Activated T-cell treated with anti-CD3 and anti-CD28 coated beads for 1 hour (primary cell): ENCODE results near the gene GIMD1.

Experiments used
- DNase-seq: peaks from one replicate; pipeline ENCODE4 v3.0.0-alpha.2; 2020; ENCODE audit warnings: low read depth

The GIMD1 gene

DNA sequence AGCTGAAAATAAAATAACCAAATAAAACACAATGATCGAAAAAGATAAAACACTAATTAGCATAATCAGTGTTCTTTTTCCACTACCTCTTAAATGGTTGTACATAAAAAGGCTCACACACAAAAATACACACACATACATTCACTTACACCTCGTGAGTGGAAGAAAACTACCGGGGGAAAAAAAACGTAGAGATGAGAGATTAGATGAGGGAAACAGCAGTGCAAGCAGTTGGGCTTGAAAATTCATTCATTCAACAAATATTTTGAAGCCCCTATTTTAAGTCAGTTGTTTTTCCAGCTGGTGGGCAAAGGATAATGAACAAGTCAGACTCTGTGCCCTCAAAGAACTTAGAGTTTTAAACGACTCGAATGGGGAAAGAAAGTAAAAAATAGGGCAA lies 53.6 kb downstream of the GIMD1 start:
- DNase-seq, result no peak

DNA sequence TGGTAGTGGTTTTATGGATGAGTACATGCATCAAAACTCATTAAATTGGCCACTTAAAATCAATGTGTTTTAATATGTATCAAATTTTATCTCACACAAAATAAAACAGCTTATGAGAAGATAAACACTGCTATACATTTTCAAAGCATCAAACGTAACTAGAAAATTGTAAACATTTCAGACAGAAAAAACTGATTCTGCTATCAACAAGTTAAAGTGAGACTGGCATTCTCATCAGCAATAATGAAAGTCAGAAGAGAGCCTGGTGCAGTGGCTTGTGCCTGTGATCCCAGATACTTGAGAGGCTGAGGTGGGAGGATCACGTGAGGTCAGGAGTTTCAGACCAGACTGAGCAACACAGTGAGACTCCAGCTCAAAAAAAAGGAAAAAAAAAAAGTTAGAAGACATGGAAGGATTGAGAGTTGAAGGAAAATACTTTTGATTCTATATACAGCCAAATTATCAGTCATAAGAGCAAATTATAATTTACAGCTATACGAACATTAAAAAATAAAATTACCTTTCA lies 55.5 kb downstream of the GIMD1 start:
- no peak for DNase-seq

DNA sequence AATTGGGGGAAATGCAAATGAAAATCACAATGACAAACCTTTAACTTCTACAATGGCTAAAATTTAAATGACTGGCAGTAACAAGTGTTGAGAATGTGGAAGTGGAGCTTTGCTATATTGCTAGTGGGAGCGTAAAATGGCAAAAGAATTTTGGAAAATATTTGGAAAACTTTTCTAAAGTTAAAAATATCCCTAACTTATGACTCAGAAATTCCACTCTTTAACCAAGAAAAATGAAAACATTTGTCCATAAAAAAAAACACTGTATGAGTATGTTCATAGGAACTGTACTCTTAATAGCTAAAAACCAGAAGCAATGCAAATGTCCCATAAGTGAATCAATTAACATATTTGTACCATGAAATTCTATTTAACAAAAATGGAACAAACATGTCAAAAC lies 56.2 kb downstream of the GIMD1 start:
- no peak for DNase-seq
